GM21529 (cell line): ENCODE data around the gene OR10G8.
"Not testable (repeated sequence)": the region's sequence is repeated elsewhere in the genome, so short reads cannot be mapped to it uniquely, and the experiment has no call there.

Source experiments
- ATAC-seq: cut with Tn5 transposase; IDR thresholded peaks from one replicate; pipeline ENCODE4 v1.9.1; 2021; ENCODE audit not compliant: unreplicated experiment

OR10G8 gene

GRCh38 chr11:124026498-124026897 is at the start of gene OR10G8:
TSS of gene OR10G8 (plus strand) at chr11:124026798. CDS start at chr11:124029623, 2,825 bp downstream.
- no peak for ATAC-seq

GRCh38 chr11:123977731-123978347 is 48.8 kb upstream of the OR10G8 start, which contains the start of gene OR10S1:
TSS of gene OR10S1 (minus strand) at chr11:123977781. CDS start at chr11:123977664, 117 bp downstream.
- ATAC-seq: no peak

- ATAC-seq: no peak
These were observed 47.3 kb upstream of the OR10G8 start for GRCh38 chr11:123979311-123979710.

- no peak for ATAC-seq
These were observed 31.5 kb upstream of the OR10G8 start, which contains the start of gene OR10G6 for GRCh38 chr11:123995119-123995518. TSS of gene OR10G6 (minus strand) at chr11:123995161. CDS start at chr11:123995161, 0 bp downstream.

- no peak for ATAC-seq
These were observed 13.9 kb upstream of the OR10G8 start, which contains the start of gene OR10G4 for GRCh38 chr11:124012697-124013096. TSS of gene OR10G4 (plus strand) at chr11:124012997. CDS start at chr11:124015575, 2,578 bp downstream.

- not testable (repeated sequence) for ATAC-seq
These were observed 10.8 kb upstream of the OR10G8 start for GRCh38 chr11:124015837-124016236.

- no peak for ATAC-seq
These were observed 10.1 kb downstream of the OR10G8 start for GRCh38 chr11:124036666-124037065.

- no peak for ATAC-seq
These were observed 13.0 kb downstream of the OR10G8 start for GRCh38 chr11:124039557-124039956.

- ATAC-seq: no peak
These were observed 14.7 kb downstream of the OR10G8 start, which contains the start of gene OR10G7 for GRCh38 chr11:124041254-124041653. TSS of gene OR10G7 (minus strand) at chr11:124041325. CDS start at chr11:124039001, 2,324 bp downstream.

- no peak for ATAC-seq
These were observed 16.8 kb downstream of the OR10G8 start for GRCh38 chr11:124043420-124043819.

- no peak for ATAC-seq
These were observed 24.1 kb downstream of the OR10G8 start for GRCh38 chr11:124050748-124051147.

- no peak for ATAC-seq
These were observed 26.4 kb downstream of the OR10G8 start for GRCh38 chr11:124052966-124053365.

- ATAC-seq: no peak
These were observed 42.1 kb downstream of the OR10G8 start for GRCh38 chr11:124068601-124069110.

- peak; percentile 66 for ATAC-seq
These were observed 43.1 kb downstream of the OR10G8 start for GRCh38 chr11:124069429-124070401.

- peak; percentile 88 for ATAC-seq
These were observed 44.5 kb downstream of the OR10G8 start for GRCh38 chr11:124070915-124071622.

GRCh38 chr11:124071623-124071948 is 45.0 kb downstream of the OR10G8 start:
- no peak for ATAC-seq

GRCh38 chr11:124072147-124072546 is 45.5 kb downstream of the OR10G8 start:
- no peak for ATAC-seq

- no peak for ATAC-seq
These were observed 48.0 kb downstream of the OR10G8 start for GRCh38 chr11:124074554-124074953.

- no peak for ATAC-seq
These were observed 48.9 kb downstream of the OR10G8 start for GRCh38 chr11:124075492-124075840.

GRCh38 chr11:124075841-124076651 is 49.4 kb downstream of the OR10G8 start:
- ATAC-seq: peak; percentile 68
